ENCODE results near the gene RAB10.

- TF ChIP-seq CTCF (IDR thresholded peaks at IDR 0.05; ENCODE audit: insufficient read depth, low read depth, low read length) (no peak), EZH2 (IDR thresholded peaks at IDR 0.05; ENCODE audit: insufficient read depth, low read length) (no peak)
These were observed 1.3 kb downstream of the RAB10 start for GRCh38 chr2:26035090-26035743.

Measured in astrocyte (in vitro differentiated cells and primary cell).